Renal cortical epithelial cell (primary cell): ENCODE results near the gene ZNF837. TPM values are rescaled to one million over a fixed set of nuclear protein-coding genes. Genes with fewer than 3 reads are reported as not detected.
A peak's percentile ranks its signal among the peaks of the same experiment; 100 is the strongest.

ENCODE experiments used
- DNase-seq: peaks from one replicate; pipeline ENCODE4 v3.0.0-alpha.2; 2011; ENCODE audit warnings: low read depth
- total RNA-seq: library from RNA; depleted of rRNA; stranded (reverse); fragments of >200 nt; gene quantifications from 2 replicates; pipeline ENCODE4 v1.2.3, GENCODE V29; 2014

Gene ZNF837
- 5.9 and 6.4 TPM in 2 replicates for total RNA-seq

GRCh38 chr19:58380662-58381459 is at the start of gene ZNF837:
Gene ZNF837, minus strand, starts transcription at chr19:58381030. Its CDS starts 11,698 bp downstream, at chr19:58369332.
- peak; percentile 100 for DNase-seq

- no peak for DNase-seq
These were observed 48.9 kb upstream of the ZNF837 start for GRCh38 chr19:58429745-58430144.

GRCh38 chr19:58428617-58429016 is 47.8 kb upstream of the ZNF837 start:
- no peak for DNase-seq

GRCh38 chr19:58417071-58417470 is 36.2 kb upstream of the ZNF837 start:
- DNase-seq: no peak

GRCh38 chr19:58416604-58417003 is 35.8 kb upstream of the ZNF837 start:
- no peak for DNase-seq

- DNase-seq: no peak
These were observed 28.4 kb upstream of the ZNF837 start for GRCh38 chr19:58409010-58409790.

- DNase-seq: peak; percentile 81
These were observed 27.6 kb upstream of the ZNF837 start, which contains the start of gene ZNF584 for GRCh38 chr19:58408152-58409009. Gene ZNF584, plus strand, starts transcription at chr19:58408649. Its CDS starts 499 bp downstream, at chr19:58409148.

GRCh38 chr19:58407658-58408151 is 26.9 kb upstream of the ZNF837 start:
- no peak for DNase-seq

- no peak for DNase-seq
These were observed 26.2 kb upstream of the ZNF837 start for GRCh38 chr19:58406818-58407657.

- DNase-seq: peak; percentile 35
These were observed 23.2 kb upstream of the ZNF837 start for GRCh38 chr19:58403920-58404478.

GRCh38 chr19:58401840-58402421 is 21.1 kb upstream of the ZNF837 start:
- DNase-seq: no peak

- DNase-seq: peak; percentile 97
These were observed 20.3 kb upstream of the ZNF837 start for GRCh38 chr19:58400916-58401839.

GRCh38 chr19:58400316-58400915 is 19.6 kb upstream of the ZNF837 start:
- no peak for DNase-seq

- DNase-seq: no peak
These were observed 19.1 kb upstream of the ZNF837 start for GRCh38 chr19:58399903-58400302.

- no peak for DNase-seq
These were observed 17.7 kb upstream of the ZNF837 start for GRCh38 chr19:58398545-58398944.

GRCh38 chr19:58398087-58398486 is 17.3 kb upstream of the ZNF837 start:
- no peak for DNase-seq

GRCh38 chr19:58397533-58398037 is 16.8 kb upstream of the ZNF837 start:
- DNase-seq: no peak
